Karpas-422 (cell line): Measurements from ENCODE around the gene MYO9B. TPM values are rescaled to one million over a fixed set of nuclear protein-coding genes. Genes with fewer than 3 reads are reported as not detected.

ENCODE experiments used
- DNase-seq: peaks from one replicate; pipeline ENCODE4 v3.0.0-alpha.2; 2015
- H2AFZ ChIP-seq: fragments of 200-600 bp; sonication (generic); 2 replicates; pipeline ENCODE4 v1.6.1; 2014; ENCODE audit warnings: antibody characterized with exemption, low read length, mixed read lengths
- H3K27ac ChIP-seq: fragments of 200-600 bp; sonication (generic); 2 replicates; pipeline ENCODE4 v1.5.1; 2014; ENCODE audit warnings: mild to moderate bottlenecking, low read length, moderate library complexity
- H3K27me3 ChIP-seq: fragments of 200-600 bp; sonication (generic); 2 replicates; pipeline ENCODE4 v1.6.1; 2014; ENCODE audit warnings: low read length, mixed read lengths
- H3K36me3 ChIP-seq: fragments of 200-600 bp; sonication (generic); 2 replicates; pipeline ENCODE4 v1.6.1; 2014; ENCODE audit warnings: low read length, mixed read lengths; ENCODE audit not compliant: insufficient read depth
- H3K4me1 ChIP-seq: fragments of 200-600 bp; sonication (generic); 2 replicates; pipeline ENCODE4 v1.6.1; 2014; ENCODE audit warnings: mild to moderate bottlenecking, low read length, mixed read lengths
- H3K4me2 ChIP-seq: fragments of 200-600 bp; sonication (generic); 2 replicates; pipeline ENCODE4 v1.6.1; 2014; ENCODE audit warnings: low read length, low read depth, mild to moderate bottlenecking; ENCODE audit not compliant: poor library complexity, severe bottlenecking
- H3K4me3 ChIP-seq: fragments of 200-600 bp; sonication (generic); 2 replicates; pipeline ENCODE4 v1.5.1; 2014; ENCODE audit warnings: mild to moderate bottlenecking, antibody characterized with exemption, low read length, mixed read lengths
- H3K79me2 ChIP-seq: fragments of 200-600 bp; sonication (generic); 2 replicates; pipeline ENCODE4 v1.6.1; 2014; ENCODE audit warnings: mild to moderate bottlenecking, low read length, mixed read lengths
- H3K9ac ChIP-seq: fragments of 200-600 bp; sonication (generic); 2 replicates; pipeline ENCODE4 v1.6.0; 2014; ENCODE audit warnings: low read length
- H3K9me2 ChIP-seq: fragments of 200-600 bp; sonication (generic), shearing (Covaris generic); replicated peaks from 2 replicates; pipeline ENCODE4 v1.6.0; 2014; ENCODE audit warnings: mild to moderate bottlenecking, low read length, moderate library complexity; ENCODE audit not compliant: insufficient read depth
- H3K9me3 ChIP-seq: fragments of 300-700, 200-600 bp; sonication (generic); 2 replicates; pipeline ENCODE4 v1.6.1; 2014; ENCODE audit warnings: low read length, mixed read lengths
- H4K20me1 ChIP-seq: fragments of 200-600 bp; sonication (generic); 2 replicates; pipeline ENCODE4 v1.6.1; 2014; ENCODE audit warnings: mild to moderate bottlenecking, antibody characterized with exemption, low read length, low read depth; ENCODE audit not compliant: insufficient read depth
- total RNA-seq: library from RNA; depleted of rRNA; stranded (reverse); fragments of >200 nt; shearing (Covaris generic); gene quantifications from 2 replicates; pipeline ENCODE4 v1.2.3, GENCODE V29; 2014; ENCODE audit warnings: low replicate concordance

The MYO9B gene
- total RNA-seq, 1 experiment from 2014 or later: 80.1 TPM

GRCh38 chr19:17078036-17078919 lies 2.7 kb downstream of the MYO9B start:
- peak overlapping the region; percentile 55 for H3K27ac ChIP-seq
- no peaks in the 10 kb centered on the region for H3K9me2 ChIP-seq
- peaks cover 12% of the 10 kb centered on the region for H3K36me3 ChIP-seq
- DNase-seq: no peak
- peaks cover 95% of the 10 kb centered on the region for H3K79me2 ChIP-seq
- H3K27me3 ChIP-seq: no peaks in the 10 kb centered on the region
- peak overlapping the region; percentile 81 for H3K4me2 ChIP-seq
- peak overlapping the region; percentile 59; the same call in 1 of the 2 replicates for H3K4me3 ChIP-seq
- peaks cover 69% of the 10 kb centered on the region for H3K4me1 ChIP-seq
- H3K9ac ChIP-seq: peak overlapping the region; percentile 56
- peaks cover 73% of the 10 kb centered on the region for H4K20me1 ChIP-seq
- H2AFZ ChIP-seq: no peak overlapping the region
- H3K9me3 ChIP-seq: no peaks in the 10 kb centered on the region

- no peaks in the 10 kb centered on the region for H3K27me3 ChIP-seq
- H3K9me2 ChIP-seq: no peaks in the 10 kb centered on the region
- no peak overlapping the region for H2AFZ ChIP-seq
- H3K27ac ChIP-seq: peak overlapping the region; percentile 55
- DNase-seq: peak; percentile 55
- H3K36me3 ChIP-seq: peaks cover 9% of the 10 kb centered on the region
- peak overlapping the region; percentile 56 for H3K9ac ChIP-seq
- H3K4me3 ChIP-seq: peak overlapping the region; percentile 59
- H3K4me2 ChIP-seq: peak overlapping the region; percentile 81
- H4K20me1 ChIP-seq: peaks cover 68% of the 10 kb centered on the region
- H3K9me3 ChIP-seq: no peaks in the 10 kb centered on the region
- H3K4me1 ChIP-seq: peaks cover 60% of the 10 kb centered on the region
- peaks cover 95% of the 10 kb centered on the region for H3K79me2 ChIP-seq
Measured at GRCh38 chr19:17078920-17079709, 3.5 kb downstream of the MYO9B start.

- Histone ChIP-seq H3K27ac (peak overlapping the region; percentile 55), H3K4me2 (peak overlapping the region; percentile 81), H3K9ac (peak overlapping the region; percentile 56), H3K9me2 (no peaks in the 10 kb centered on the region), H2AFZ (no peak overlapping the region), H3K4me3 (peak overlapping the region; percentile 59), H3K27me3 (no peaks in the 10 kb centered on the region), H4K20me1 (peaks cover 62% of the 10 kb centered on the region), H3K36me3 (peaks cover 9% of the 10 kb centered on the region), H3K9me3 (no peaks in the 10 kb centered on the region), H3K4me1 (peaks cover 56% of the 10 kb centered on the region), H3K79me2 (peaks cover 95% of the 10 kb centered on the region)
- peak; percentile 46 for DNase-seq
Measured at GRCh38 chr19:17079710-17080439, 4.3 kb downstream of the MYO9B start.

GRCh38 chr19:17080440-17080801 lies 4.8 kb downstream of the MYO9B start:
- no peak overlapping the region for H3K27ac ChIP-seq
- H3K9me3 ChIP-seq: no peaks in the 10 kb centered on the region
- H3K4me3 ChIP-seq: no peak overlapping the region
- no peak overlapping the region for H2AFZ ChIP-seq
- H3K36me3 ChIP-seq: peaks cover 9% of the 10 kb centered on the region
- no peak overlapping the region for H3K9ac ChIP-seq
- peaks cover 56% of the 10 kb centered on the region for H3K4me1 ChIP-seq
- no peaks in the 10 kb centered on the region for H3K9me2 ChIP-seq
- DNase-seq: no peak
- no peaks in the 10 kb centered on the region for H3K27me3 ChIP-seq
- peaks cover 98% of the 10 kb centered on the region for H3K79me2 ChIP-seq
- no peak overlapping the region for H3K4me2 ChIP-seq
- peaks cover 66% of the 10 kb centered on the region for H4K20me1 ChIP-seq

GRCh38 chr19:17081672-17082630 lies 6.4 kb downstream of the MYO9B start:
- Histone ChIP-seq H3K27ac (peak overlapping the region; percentile 71), H3K4me1 (peaks cover 51% of the 10 kb centered on the region), H3K9ac (peak overlapping the region; percentile 54), H3K4me2 (peak overlapping the region; percentile 60), H3K79me2 (peaks cover 100% of the 10 kb centered on the region), H3K4me3 (peak overlapping the region; percentile 12; the same call in 1 of the 2 replicates), H3K36me3 (peaks cover 9% of the 10 kb centered on the region), H3K9me2 (no peaks in the 10 kb centered on the region), H3K9me3 (no peaks in the 10 kb centered on the region), H3K27me3 (no peaks in the 10 kb centered on the region), H4K20me1 (peaks cover 64% of the 10 kb centered on the region), H2AFZ (no peak overlapping the region)
- peak; percentile 73 for DNase-seq

DNA sequence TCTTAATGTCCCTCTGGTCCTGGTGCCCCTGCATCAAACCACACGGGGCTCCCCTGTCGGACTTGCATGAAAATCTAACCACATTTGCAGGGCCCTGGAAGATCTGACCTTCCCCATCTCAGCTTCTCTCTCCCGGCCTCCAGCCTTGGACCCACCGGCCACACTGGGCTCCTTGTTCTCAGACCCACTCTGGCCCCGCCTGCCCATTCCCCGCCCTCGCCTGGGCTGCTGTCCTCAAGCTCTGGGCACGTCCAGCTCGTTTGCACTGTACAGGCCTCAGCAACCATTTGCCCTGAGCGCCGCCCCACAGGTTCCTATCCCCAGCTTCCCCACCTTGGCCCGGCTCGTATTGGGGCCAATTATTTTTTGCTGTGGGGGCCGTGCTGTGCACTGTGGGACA lies 10.5 kb downstream of the MYO9B start:
- Histone ChIP-seq H3K4me1 (peaks cover 36% of the 10 kb centered on the region), H3K4me2 (no peak overlapping the region), H2AFZ (no peak overlapping the region), H3K9ac (no peak overlapping the region), H3K27me3 (no peaks in the 10 kb centered on the region), H3K36me3 (no peaks in the 10 kb centered on the region), H3K79me2 (peaks cover 98% of the 10 kb centered on the region), H3K27ac (no peak overlapping the region), H3K4me3 (no peak overlapping the region), H4K20me1 (peaks cover 44% of the 10 kb centered on the region), H3K9me2 (no peaks in the 10 kb centered on the region), H3K9me3 (no peaks in the 10 kb centered on the region)
- no peak for DNase-seq

- no peaks in the 10 kb centered on the region for H3K36me3 ChIP-seq
- no peak for DNase-seq
- peaks cover 37% of the 10 kb centered on the region for H3K4me1 ChIP-seq
- H3K27me3 ChIP-seq: no peaks in the 10 kb centered on the region
- peaks cover 98% of the 10 kb centered on the region for H3K79me2 ChIP-seq
- H2AFZ ChIP-seq: no peak overlapping the region
- H3K4me3 ChIP-seq: no peak overlapping the region
- no peaks in the 10 kb centered on the region for H3K9me3 ChIP-seq
- H3K27ac ChIP-seq: no peak overlapping the region
- H3K9ac ChIP-seq: no peak overlapping the region
- no peaks in the 10 kb centered on the region for H3K9me2 ChIP-seq
- peaks cover 44% of the 10 kb centered on the region for H4K20me1 ChIP-seq
- H3K4me2 ChIP-seq: no peak overlapping the region
Measured at GRCh38 chr19:17086834-17087233, 11.3 kb downstream of the MYO9B start.
